ENCODE data around the gene TMEM255A. TPM values are rescaled to one million over a fixed set of nuclear protein-coding genes. Genes with fewer than 3 reads are reported as not detected.

The TMEM255A gene
- total and polyA plus RNA-seq, 2 of the 13 experiments (the other 11 are each of a cell fraction or from before 2014, with no cell fraction given) = 0.13 to 0.40 TPM

GRCh38 chrX:120250522-120251271 lies 60.6 kb downstream of the TMEM255A start, which contains the start of gene ZBTB33 (continued):
- TF ChIP-seq ZNF232 (CRISPR knock-in tag; IDR thresholded peaks at IDR 0.05; ENCODE audit: borderline replicate concordance) (no peak), FOXM1 (CRISPR knock-in tag; IDR thresholded peaks at IDR 0.05) (no peak), KIAA2018 (CRISPR knock-in tag; IDR thresholded peaks at IDR 0.05; ENCODE audit: borderline replicate concordance) (no peak), CCAR2 (optimal IDR thresholded peaks at IDR 0.05; ENCODE audit: low read depth, low read length) (no peak), ARID2 (CRISPR knock-in tag; IDR thresholded peaks at IDR 0.05; ENCODE audit: borderline replicate concordance) (0 out of 2 replicates have a peak, but pooled peaks have one; percentile 56), TSC22D2 (CRISPR knock-in tag; IDR thresholded peaks at IDR 0.05; ENCODE audit: borderline replicate concordance) (no peak; the same call in 1 of the 2 replicates), SMAD1 (CRISPR knock-in tag; IDR thresholded peaks at IDR 0.05; ENCODE audit: borderline replicate concordance, low read depth) (no peak), ZNF20 (CRISPR knock-in tag; IDR thresholded peaks at IDR 0.05) (no peak), MED8 (CRISPR knock-in tag; IDR thresholded peaks at IDR 0.05; ENCODE audit: insufficient replicate concordance) (peak; percentile 39), ZKSCAN8 (CRISPR knock-in tag; IDR thresholded peaks at IDR 0.05; ENCODE audit: borderline replicate concordance) (no peak), TRAFD1 (CRISPR knock-in tag; IDR thresholded peaks at IDR 0.05; ENCODE audit: borderline replicate concordance) (no peak), TARDBP (CRISPR knock-in tag; IDR thresholded peaks at IDR 0.05) (peak; percentile 74; the same call in 1 of the 2 replicates), GABPB1 (CRISPR knock-in tag; IDR thresholded peaks at IDR 0.05) (peak; percentile 78), RCOR2 (CRISPR knock-in tag; IDR thresholded peaks at IDR 0.05) (no peak), SAFB2 (CRISPR knock-in tag; IDR thresholded peaks at IDR 0.05; ENCODE audit: borderline replicate concordance, low read depth) (no peak), NFE2 (CRISPR knock-in tag; IDR thresholded peaks at IDR 0.05) (no peak), CSRNP2 (CRISPR knock-in tag; conservative IDR thresholded peaks at IDR 0.05; ENCODE audit: low read depth) (no peak)
